ENCODE measurements around the gene RPUSD1.

Gene RPUSD1

DNA sequence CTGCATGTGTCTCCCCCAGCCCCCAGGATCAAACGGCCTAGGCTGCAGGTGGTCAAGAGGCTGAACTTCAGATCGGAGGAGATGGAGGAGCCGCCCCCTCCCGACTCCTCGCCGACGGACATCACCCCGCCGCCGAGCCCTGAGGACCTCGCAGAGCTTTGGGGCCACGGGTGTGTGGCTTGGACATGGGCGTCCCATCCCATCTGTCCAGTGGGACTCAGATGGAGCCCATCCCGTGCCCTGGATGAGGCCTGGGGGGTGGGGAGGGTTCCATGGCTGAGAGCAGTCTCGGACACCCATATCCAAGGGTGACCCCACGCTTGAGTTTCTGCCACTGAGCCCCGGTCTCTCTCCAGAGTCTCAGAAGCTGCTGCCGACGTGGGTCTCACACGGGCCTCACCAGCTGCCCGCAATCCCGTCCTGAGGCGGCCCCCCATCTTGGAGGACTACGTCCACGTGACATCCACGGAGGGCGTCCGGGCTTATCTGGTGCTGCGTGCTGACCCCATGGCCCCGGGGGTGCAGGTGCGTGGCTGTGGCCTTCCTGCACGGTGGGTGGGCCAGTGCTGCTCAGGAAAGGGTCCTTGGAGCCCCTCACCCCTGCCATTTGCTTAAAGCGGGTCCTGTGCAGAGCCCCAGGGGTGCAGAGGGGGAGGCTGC lies 1.1 kb upstream of the RPUSD1 start:
- no peak for DNase-seq (ENCODE audit: low read depth in 2 of 2)

DNA sequence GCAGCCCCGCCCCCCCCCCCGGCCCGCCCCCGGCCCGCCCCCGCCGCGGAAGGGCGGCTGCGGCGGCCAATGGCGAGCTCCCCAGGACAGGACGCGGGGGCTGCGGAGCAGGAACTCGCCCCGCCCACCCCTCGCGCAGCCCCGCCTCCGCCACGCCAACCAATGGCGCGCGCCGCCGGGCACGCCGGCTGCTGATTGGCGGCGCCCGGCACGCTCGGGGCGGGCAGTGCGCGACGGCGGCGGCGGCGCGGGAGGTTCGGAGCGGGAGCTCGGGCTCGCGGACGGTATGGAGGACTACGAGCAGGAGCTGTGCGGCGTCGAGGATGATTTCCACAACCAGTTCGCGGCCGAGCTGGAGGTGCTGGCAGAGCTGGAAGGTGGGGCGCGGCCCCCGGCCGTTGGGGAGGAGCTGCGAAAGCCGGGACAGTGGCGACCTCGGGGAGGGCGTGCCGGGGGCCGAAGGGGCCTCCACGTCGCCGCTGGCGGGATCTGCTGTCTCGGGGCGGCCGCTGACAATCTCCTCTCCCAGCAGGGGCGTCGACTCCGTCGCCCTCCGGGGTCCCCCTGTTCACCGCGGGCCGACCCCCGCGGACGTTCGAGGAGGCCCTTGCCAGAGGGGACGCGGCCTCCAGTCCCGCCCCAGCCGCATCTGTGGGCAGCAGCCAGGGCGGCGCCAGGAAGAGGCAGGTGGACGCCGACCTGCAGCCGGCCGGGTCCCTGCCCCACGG lies 382 bp upstream of the RPUSD1 start, which contains the start of gene CHTF18:
CHTF18 (plus strand) TSS at position 222 of the 728 bp plus-strand sequence; CDS start at position 287, 65 bp downstream.
- TF ChIP-seq, protein P1, sequence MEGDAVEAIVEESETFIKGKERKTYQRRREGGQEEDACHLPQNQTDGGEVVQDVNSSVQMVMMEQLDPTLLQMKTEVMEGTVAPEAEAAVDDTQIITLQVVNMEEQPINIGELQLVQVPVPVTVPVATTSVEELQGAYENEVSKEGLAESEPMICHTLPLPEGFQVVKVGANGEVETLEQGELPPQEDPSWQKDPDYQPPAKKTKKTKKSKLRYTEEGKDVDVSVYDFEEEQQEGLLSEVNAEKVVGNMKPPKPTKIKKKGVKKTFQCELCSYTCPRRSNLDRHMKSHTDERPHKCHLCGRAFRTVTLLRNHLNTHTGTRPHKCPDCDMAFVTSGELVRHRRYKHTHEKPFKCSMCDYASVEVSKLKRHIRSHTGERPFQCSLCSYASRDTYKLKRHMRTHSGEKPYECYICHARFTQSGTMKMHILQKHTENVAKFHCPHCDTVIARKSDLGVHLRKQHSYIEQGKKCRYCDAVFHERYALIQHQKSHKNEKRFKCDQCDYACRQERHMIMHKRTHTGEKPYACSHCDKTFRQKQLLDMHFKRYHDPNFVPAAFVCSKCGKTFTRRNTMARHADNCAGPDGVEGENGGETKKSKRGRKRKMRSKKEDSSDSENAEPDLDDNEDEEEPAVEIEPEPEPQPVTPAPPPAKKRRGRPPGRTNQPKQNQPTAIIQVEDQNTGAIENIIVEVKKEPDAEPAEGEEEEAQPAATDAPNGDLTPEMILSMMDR (IDR thresholded peaks at IDR 0.05; ENCODE audit: low read depth, low read length): no peak
- H3K4me3 ChIP-seq (replicated peaks in 1 of 2; ENCODE audit: low read depth in 2 of 2, low read length in 2 of 2): peak within 1 kb of the TSS; percentile 91 to 94
- peak; percentile 89 to 95 for DNase-seq (ENCODE audit: low read depth in 2 of 2)

More for the DNA sequence above, 1.1 kb upstream of the RPUSD1 start:
- TF ChIP-seq, protein P1 (IDR thresholded peaks at IDR 0.05; ENCODE audit: low read depth, low read length): no peak
- peak overlapping the region; percentile 64 to 85 for H3K4me3 ChIP-seq (replicated peaks in 1 of 2; ENCODE audit: low read depth in 2 of 2, low read length in 2 of 2)

DNA sequence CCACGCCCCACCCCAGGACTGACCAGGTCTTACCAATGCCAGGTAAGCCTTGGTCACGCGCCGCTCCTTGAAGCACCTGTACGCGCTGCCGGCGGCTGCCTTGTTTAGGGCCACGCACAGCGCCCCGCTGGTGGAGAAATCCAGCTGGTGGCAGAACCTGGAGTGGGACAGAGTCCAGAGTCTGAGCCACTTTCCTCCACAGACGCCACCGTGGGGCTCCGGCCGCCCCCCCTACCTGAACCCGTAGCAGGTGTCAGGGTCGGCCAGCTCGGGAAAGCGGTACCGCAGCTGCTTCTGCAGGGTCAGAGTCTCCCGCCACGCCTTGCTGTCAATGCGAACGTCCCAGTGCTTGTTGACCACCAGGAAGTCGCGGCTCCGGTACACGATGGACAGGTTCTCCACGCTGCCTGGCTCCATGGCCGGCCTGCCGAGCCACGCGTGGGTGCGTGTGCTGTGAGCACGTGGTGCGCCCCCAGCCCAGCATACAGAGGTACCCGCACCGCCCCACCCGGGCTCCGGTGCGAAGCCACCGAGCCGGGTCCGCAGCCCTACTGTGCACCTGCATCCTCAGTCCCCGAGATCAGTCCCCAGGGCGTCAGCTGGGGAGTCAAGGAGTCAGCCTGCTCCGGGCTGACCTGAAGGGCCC lies 737 bp downstream of the RPUSD1 start:
- DNase-seq (ENCODE audit: low read depth in 2 of 2): no peak
- TF ChIP-seq, protein P1 (IDR thresholded peaks at IDR 0.05; ENCODE audit: low read depth, low read length): no peak
- peak overlapping the region; percentile 91 to 94 for H3K4me3 ChIP-seq (replicated peaks in 1 of 2; ENCODE audit: low read depth in 2 of 2, low read length in 2 of 2)

DNA sequence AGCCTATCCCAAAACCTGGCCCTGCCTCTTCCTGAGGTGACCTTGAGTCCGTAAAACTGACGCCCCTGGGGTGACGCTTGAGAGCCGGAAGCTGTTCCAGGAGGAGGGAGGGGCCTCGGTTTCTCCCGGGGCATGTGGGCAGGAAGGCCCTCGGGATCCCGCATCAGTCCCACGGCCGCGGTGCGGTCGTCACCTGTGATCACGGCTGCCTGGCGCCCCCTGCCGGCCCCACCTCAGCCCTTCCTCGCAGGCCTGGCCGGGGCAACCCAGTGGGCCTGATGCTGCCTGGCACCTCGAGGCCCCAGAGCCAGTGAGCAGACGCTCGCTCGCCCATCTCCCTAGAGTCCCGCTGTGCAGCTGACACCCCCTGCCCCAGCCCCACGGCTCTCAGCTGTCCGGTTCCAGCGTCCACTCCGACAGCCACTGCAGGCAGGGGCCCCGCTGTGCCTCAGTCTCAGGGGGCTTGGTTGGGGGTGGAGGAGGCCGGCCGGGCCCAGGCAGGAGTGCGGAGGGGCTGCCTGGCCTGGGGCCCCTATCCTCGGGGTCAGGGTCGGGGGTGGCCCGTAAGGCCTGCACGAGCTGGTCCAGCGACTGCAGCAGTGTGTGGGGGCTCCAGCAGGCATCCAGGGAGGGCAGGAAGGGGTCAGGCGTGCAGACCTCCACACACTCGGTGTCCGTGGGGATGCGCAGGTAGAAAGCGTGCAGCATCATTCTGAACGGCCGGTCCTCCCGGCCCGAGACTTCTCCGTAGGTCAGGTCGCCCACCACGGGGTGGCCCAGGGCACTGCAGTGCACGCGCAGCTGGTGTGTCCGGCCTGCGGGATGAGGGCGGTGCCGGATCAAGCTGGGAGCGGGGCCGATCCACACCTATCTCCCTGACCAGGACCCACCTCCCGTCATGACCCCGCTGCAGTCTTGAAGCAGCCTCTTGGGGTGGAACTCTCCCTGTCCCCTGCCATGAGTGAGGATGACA lies 2.3 kb downstream of the RPUSD1 start:
- DNase-seq (ENCODE audit: low read depth in 2 of 2): peak; percentile 61
- no peak overlapping the region for H3K4me3 ChIP-seq (replicated peaks in 1 of 2; ENCODE audit: low read depth in 2 of 2, low read length in 2 of 2)
- TF ChIP-seq, protein P1 (IDR thresholded peaks at IDR 0.05; ENCODE audit: low read depth, low read length): peak; percentile 73

DNA sequence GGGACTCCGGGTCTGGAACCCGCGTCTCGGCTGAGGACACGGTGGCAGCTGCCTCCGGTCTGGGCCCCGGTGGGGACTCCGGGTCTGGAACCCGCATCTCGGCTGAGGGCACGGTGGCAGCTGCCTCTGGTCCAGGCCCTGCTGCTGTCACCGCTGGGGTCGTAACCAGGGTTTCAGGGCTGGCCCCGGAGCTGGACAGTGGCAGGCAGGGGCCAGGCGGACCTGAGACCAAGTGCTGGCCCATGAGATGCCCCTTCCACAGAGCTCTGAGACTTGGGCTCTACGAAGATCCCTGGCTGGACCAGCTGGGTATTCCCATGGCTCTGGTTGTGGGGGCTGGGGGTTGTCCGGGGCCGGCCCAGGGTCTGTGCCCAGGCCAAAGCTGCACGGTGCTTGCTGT lies 3.8 kb downstream of the RPUSD1 start:
- DNase-seq (ENCODE audit: low read depth in 2 of 2): no peak
- H3K4me3 ChIP-seq (replicated peaks in 1 of 2; ENCODE audit: low read depth in 2 of 2, low read length in 2 of 2): no peak overlapping the region
- TF ChIP-seq, protein P1 (IDR thresholded peaks at IDR 0.05; ENCODE audit: low read depth, low read length): no peak
